Epithelial cell of proximal tubule (primary cell): ENCODE results near the gene UBE2K. TPM values are rescaled to one million over a fixed set of nuclear protein-coding genes. Genes with fewer than 3 reads are reported as not detected.
"Not testable (repeated sequence)": the region's sequence is repeated elsewhere in the genome, so short reads cannot be mapped to it uniquely, and the experiment has no call there.

ENCODE experiments used
- DNase-seq: peaks from one replicate; pipeline ENCODE4 v3.0.0-alpha.2; 2011; ENCODE audit warnings: low read depth
- H3K4me3 ChIP-seq: 2 replicates; pipeline ENCODE4 v1.5.1; 2011; ENCODE audit warnings: low read depth, mild to moderate bottlenecking, low read length
- CTCF ChIP-seq: conservative IDR thresholded peaks from 2 replicates; pipeline ENCODE4 v1.5.1; 2012; ENCODE audit warnings: low read depth, mild to moderate bottlenecking, low read length
- total RNA-seq: library from RNA; depleted of rRNA; stranded (reverse); fragments of >200 nt; gene quantifications from 2 replicates; pipeline ENCODE4 v1.2.3, GENCODE V29; 2015

The UBE2K gene
- total RNA-seq, 1 donor from 2014 or later = 26.1 TPM

GRCh38 chr4:39786838-39787237 lies 88.9 kb downstream of the UBE2K start:
- H3K4me3 ChIP-seq = no peak overlapping the region
- TF ChIP-seq CTCF = no peak
- no peak for DNase-seq

GRCh38 chr4:39792128-39792527 lies 94.2 kb downstream of the UBE2K start:
- no peak for DNase-seq
- no peak overlapping the region for H3K4me3 ChIP-seq
- no peak for TF ChIP-seq CTCF

GRCh38 chr4:39792529-39792928 lies 94.6 kb downstream of the UBE2K start:
- DNase-seq = no peak
- no peak overlapping the region for H3K4me3 ChIP-seq
- TF ChIP-seq CTCF = no peak

- DNase-seq, H3K4me3 ChIP-seq: not testable (repeated sequence)
Observed at GRCh38 chr4:39792976-39793375, 95.0 kb downstream of the UBE2K start.

- no peak overlapping the region for H3K4me3 ChIP-seq
- DNase-seq = no peak
- no peak for TF ChIP-seq CTCF
Observed at GRCh38 chr4:39802005-39802404, 104.1 kb downstream of the UBE2K start.

- no peak for DNase-seq
- TF ChIP-seq CTCF = no peak
- H3K4me3 ChIP-seq = no peak overlapping the region
Observed at GRCh38 chr4:39808231-39808749, 110.4 kb downstream of the UBE2K start.

- DNase-seq = no peak
- no peak for TF ChIP-seq CTCF
- H3K4me3 ChIP-seq = no peak overlapping the region
Observed at GRCh38 chr4:39812500-39812899, 114.6 kb downstream of the UBE2K start.

GRCh38 chr4:39813033-39813432 lies 115.1 kb downstream of the UBE2K start:
- not testable (repeated sequence) for DNase-seq, H3K4me3 ChIP-seq

GRCh38 chr4:39813761-39814160 lies 115.8 kb downstream of the UBE2K start:
- not testable (repeated sequence) for H3K4me3 ChIP-seq, DNase-seq
